Stimulated activated CD8-positive, alpha-beta memory T cell treated with anti-CD3 and anti-CD28 coated beads, Interleukin-7, amount 100 ng/mL, for 48 hours (primary cell): ENCODE data around the gene RGS6.
A peak's percentile ranks its signal among the peaks of the same experiment; 100 is the strongest.

Experiments used
- DNase-seq, 2 donors: peaks; one replicate each; pipeline ENCODE4 v3.0.0-alpha.2; 2020; ENCODE audit warnings: low read depth in 1 of 2; ENCODE audit errors: extremely low read depth in 1 of 2

RGS6 gene

GRCh38 chr14:72383865-72384264, 451.6 kb downstream of the RGS6 start:
- DNase-seq: no peak

- no peak for DNase-seq
Measured at GRCh38 chr14:72387726-72388125, 455.5 kb downstream of the RGS6 start.

GRCh38 chr14:72389200-72389599, 457.0 kb downstream of the RGS6 start:
- DNase-seq: no peak

- DNase-seq: no peak
Measured at GRCh38 chr14:72401101-72401625, 468.9 kb downstream of the RGS6 start.

GRCh38 chr14:72401632-72402376, 469.6 kb downstream of the RGS6 start:
- DNase-seq: no peak

GRCh38 chr14:72402377-72402772, 470.1 kb downstream of the RGS6 start:
- no peak for DNase-seq

GRCh38 chr14:72404106-72404774, 472.0 kb downstream of the RGS6 start:
- no peak for DNase-seq

- DNase-seq: no peak
Measured at GRCh38 chr14:72404998-72405397, 472.8 kb downstream of the RGS6 start.

GRCh38 chr14:72408020-72408419, 475.8 kb downstream of the RGS6 start:
- DNase-seq: no peak

- no peak for DNase-seq
Measured at GRCh38 chr14:72409047-72409446, 476.8 kb downstream of the RGS6 start.

- DNase-seq: no peak
Measured at GRCh38 chr14:72416081-72416849, 484.0 kb downstream of the RGS6 start.

GRCh38 chr14:72416892-72417291, 484.7 kb downstream of the RGS6 start:
- no peak for DNase-seq

- DNase-seq: no peak
Measured at GRCh38 chr14:72418806-72419205, 486.6 kb downstream of the RGS6 start.

GRCh38 chr14:72419226-72419775, 487.1 kb downstream of the RGS6 start:
- no peak for DNase-seq

GRCh38 chr14:72420749-72421474, 488.7 kb downstream of the RGS6 start:
- peak; percentile 39 to 59 for DNase-seq

- DNase-seq: no peak
Measured at GRCh38 chr14:72423957-72424356, 491.7 kb downstream of the RGS6 start.

GRCh38 chr14:72430457-72430856, 498.2 kb downstream of the RGS6 start:
- no peak for DNase-seq

GRCh38 chr14:72432748-72433147, 500.5 kb downstream of the RGS6 start:
- DNase-seq: no peak

- no peak for DNase-seq
Measured at GRCh38 chr14:72433511-72433910, 501.3 kb downstream of the RGS6 start.

GRCh38 chr14:72434856-72435255, 502.6 kb downstream of the RGS6 start:
- DNase-seq: no peak

GRCh38 chr14:72439707-72440106, 507.5 kb downstream of the RGS6 start:
- DNase-seq: peak; percentile 21
